GM12801 (cell line): ENCODE results near the gene TPCN2.

ENCODE experiments used
- CTCF ChIP-seq: IDR thresholded peaks from one replicate; pipeline ENCODE4 v1.5.1; 2011; ENCODE audit warnings: control low read depth; ENCODE audit not compliant: insufficient read length; ENCODE audit errors: extremely low read depth

Gene TPCN2

DNA sequence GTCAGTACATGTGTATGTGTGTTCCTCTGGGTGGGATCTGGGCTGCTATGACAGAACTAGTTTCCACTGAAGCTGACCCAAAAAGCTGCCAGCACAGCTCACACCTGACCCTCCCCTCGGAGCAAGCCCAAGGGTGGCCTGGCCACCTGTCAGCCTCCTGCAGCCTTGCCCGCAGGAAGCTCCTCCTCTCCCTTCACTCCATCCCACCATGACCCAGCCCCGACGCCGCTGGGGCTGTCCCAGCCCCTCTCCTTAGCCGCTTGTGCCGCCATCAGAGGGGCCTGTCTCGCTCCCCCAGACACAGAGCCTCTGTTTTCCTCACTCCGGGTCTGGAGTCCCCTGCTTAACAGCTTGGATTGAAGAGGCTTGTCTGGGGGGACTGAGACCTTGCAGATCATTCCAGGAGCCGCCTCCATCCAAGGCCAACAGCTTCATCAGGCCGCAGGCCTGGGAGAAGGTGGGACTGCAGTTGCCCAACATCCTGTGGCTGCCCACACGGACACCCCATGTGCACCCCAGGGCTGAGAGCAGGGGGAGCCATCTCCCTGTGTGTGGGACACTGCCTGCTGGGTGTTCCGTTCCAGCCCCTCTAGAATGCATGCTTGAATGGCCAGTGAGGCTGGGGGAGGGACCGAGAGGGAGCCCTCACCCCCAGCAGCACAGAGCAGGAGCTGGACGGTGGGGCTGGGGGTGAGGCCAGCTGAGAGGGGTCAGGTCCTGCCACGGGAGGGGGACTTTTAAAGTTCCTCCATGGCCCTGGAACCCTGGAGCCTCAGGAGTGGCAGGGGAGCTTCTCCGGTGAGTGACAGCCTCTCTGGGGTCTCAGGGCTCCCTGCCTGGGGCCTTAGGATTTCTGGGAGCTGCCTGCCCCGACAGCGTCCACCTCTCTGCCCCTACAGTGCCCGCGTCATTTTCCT is 36.4 kb upstream of the TPCN2 start:
- TF ChIP-seq CTCF, result no peak

DNA sequence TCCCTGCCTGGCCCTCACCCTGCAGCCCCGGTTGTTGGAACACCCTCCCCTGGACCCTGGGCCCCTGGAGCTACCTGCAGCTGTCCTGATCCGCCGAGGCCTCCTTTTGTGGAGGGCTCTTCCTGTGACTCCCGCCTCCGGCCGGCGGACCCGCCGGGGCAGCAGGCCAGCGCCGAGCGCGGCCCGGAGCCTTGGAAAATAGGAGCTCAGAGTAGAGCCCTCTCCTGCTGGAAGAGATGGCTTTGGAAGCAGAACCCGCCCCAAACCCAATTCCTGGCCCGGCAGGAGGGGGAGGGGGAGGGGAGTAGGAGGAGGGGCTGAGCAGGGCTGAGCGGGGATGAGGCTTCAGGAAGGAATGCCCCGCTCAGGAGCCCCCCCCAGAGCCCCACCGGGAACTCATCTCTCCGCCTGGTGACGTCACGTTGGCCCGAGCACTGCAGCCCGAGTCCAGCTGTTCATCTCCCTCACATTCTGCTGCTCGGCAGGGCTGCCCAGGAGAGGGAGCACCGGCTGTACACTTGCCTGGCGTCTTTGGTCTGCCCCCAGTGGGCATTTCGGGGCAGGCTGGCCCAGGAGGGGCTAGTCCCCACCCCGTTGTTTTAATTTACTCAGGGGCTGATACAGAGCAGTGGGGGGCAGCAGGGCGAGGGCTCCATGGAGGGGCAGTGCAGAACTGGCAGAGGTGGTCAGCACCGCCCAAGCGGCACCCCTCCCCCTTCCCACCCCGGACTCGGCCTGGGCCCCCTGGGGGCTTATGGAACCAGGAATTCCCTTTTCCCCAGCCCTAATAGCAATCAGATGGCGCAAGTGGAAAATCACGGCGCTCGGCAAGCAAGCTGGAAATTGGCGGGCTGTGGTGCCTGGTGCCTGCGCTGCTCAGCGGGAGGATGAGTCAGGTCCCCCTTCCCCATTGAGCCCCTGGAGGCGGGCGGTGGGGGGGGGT is 35.5 kb upstream of the TPCN2 start, which contains the start of gene MRGPRF:
Gene MRGPRF (minus strand): TSS at position 238 of the 943 bp plus-strand sequence. CDS start 3,345 bp downstream, outside the sequence.
- TF ChIP-seq CTCF, result no peak

GRCh38 chr11:69014084-69014851 is 34.5 kb upstream of the TPCN2 start:
- TF ChIP-seq CTCF, result no peak

- TF ChIP-seq CTCF, result no peak
Observed at GRCh38 chr11:69014898-69015549, 33.7 kb upstream of the TPCN2 start.

DNA sequence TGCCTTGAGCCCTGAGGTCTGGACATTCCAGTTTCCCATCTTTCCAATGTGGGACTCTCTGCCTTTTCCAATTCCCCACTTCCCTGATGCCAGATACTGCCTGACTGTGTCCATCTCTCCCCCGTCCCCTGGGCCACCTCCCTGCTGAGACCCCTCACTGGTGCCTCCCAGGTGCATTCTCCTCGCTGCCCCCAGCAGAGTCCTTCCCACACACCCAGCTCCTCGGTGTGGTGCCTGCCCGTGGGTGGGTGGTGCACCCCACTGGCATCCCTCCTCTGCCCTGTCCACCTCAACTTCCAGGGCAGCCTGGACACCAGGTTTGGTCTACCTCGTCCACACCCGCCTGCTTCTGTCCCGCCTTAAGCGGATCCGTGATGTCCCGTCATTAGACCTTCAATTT is 30.8 kb upstream of the TPCN2 start:
- TF ChIP-seq CTCF, result no peak

DNA sequence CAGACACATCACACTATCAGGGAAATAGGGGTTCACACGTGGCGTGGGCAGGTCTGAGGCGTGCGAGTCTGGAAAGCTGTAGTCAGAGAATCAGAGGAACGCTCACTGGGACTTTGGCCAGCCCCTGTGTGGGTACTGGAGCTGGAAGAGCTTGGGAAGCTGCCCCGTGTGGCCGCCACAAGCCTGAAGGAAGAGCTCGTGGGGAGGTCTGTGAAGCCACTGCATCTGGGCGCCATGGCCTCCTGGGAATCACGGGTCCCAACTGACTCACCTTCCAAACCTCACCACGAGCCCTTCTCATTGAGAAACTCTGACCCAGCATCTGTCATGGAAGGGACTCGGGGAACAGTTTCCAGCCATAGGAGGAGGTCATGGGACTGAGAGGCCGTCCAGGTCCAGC is 29.8 kb upstream of the TPCN2 start:
- TF ChIP-seq CTCF, result no peak
